OCI-LY7 (cell line): ENCODE data around the gene VEGFB. TPM values are rescaled to one million over a fixed set of nuclear protein-coding genes. Genes with fewer than 3 reads are reported as not detected.

Experiments
- BruUV-seq: library from RNA; stranded (reverse); fragments of 400-500 nt; replicated peaks from 2 replicates; lab custom pipeline; 2021; lab: Mats Ljungman, UMichigan
- CTCF ChIA-PET: fragments of 300-600 bp; sonication (Branson Sonifier 250); formaldehyde crosslinking; loops from one replicate; lab custom pipeline; 2022; ENCODE audit warnings: antibody characterized with exemption; ENCODE audit not compliant: unreplicated experiment; lab: Charles Lee
- POLR2A ChIA-PET: fragments of 300-600 bp; sonication (Branson Sonifier 250); formaldehyde crosslinking; loops from one replicate; lab custom pipeline; 2022; ENCODE audit warnings: antibody characterized with exemption; lab: Charles Lee
- DNase-seq: peaks from one replicate; pipeline ENCODE4 v3.0.0-alpha.2; 2015; ENCODE audit warnings: low spot score
- H2AFZ ChIP-seq: fragments of 200-600 bp; sonication (generic), shearing (Covaris generic); 2 replicates; pipeline ENCODE4 v1.6.1; 2014; ENCODE audit warnings: mild to moderate bottlenecking, antibody characterized with exemption, low read length, moderate library complexity
- H3K27ac ChIP-seq: fragments of 200-600 bp; sonication (generic); 2 replicates; pipeline ENCODE4 v1.5.1; 2014; ENCODE audit warnings: mixed run types, low read depth, mild to moderate bottlenecking, moderate library complexity, low read length, inconsistent platforms; ENCODE audit not compliant: poor library complexity, severe bottlenecking
- H3K36me3 ChIP-seq: fragments of 200-600 bp; sonication (generic); 2 replicates; pipeline ENCODE4 v1.6.1; 2014; ENCODE audit warnings: mild to moderate bottlenecking, antibody characterized with exemption, low read length, moderate library complexity, mixed read lengths; ENCODE audit not compliant: insufficient read depth
- H3K4me1 ChIP-seq: fragments of 200-600 bp; sonication (generic); 2 replicates; pipeline ENCODE4 v1.5.1; 2014; ENCODE audit warnings: mild to moderate bottlenecking, low read length; ENCODE audit not compliant: insufficient read depth, poor library complexity, severe bottlenecking
- H3K4me2 ChIP-seq: fragments of 200-600 bp; sonication (generic); 2 replicates; pipeline ENCODE4 v1.6.1; 2014; ENCODE audit warnings: mild to moderate bottlenecking, low read length
- H3K4me3 ChIP-seq: fragments of 200-600 bp; sonication (generic); 2 replicates; pipeline ENCODE4 v1.5.1; 2014; ENCODE audit warnings: mild to moderate bottlenecking, low read depth, low read length; ENCODE audit not compliant: poor library complexity, severe bottlenecking
- H3K79me2 ChIP-seq: fragments of 200-600 bp; sonication (generic); 2 replicates; pipeline ENCODE4 v1.6.1; 2016; ENCODE audit warnings: low read depth, mild to moderate bottlenecking, low read length, moderate library complexity, mixed read lengths; ENCODE audit not compliant: insufficient read depth
- H3K9me2 ChIP-seq: fragments of 200-600 bp; sonication (generic); 2 replicates; pipeline ENCODE4 v1.6.1; 2016; ENCODE audit warnings: mild to moderate bottlenecking, low read length, mixed read lengths; ENCODE audit not compliant: insufficient read depth
- H3K9me3 ChIP-seq: fragments of 200-600 bp; sonication (generic); 2 replicates; pipeline ENCODE4 v1.6.1; 2014; ENCODE audit warnings: mild to moderate bottlenecking, mixed run types, low read length, mixed read lengths
- H4K20me1 ChIP-seq: fragments of 200-600 bp; sonication (generic); 2 replicates; pipeline ENCODE4 v1.6.1; 2014; ENCODE audit warnings: mild to moderate bottlenecking, antibody characterized with exemption, low read length, moderate library complexity, mixed read lengths; ENCODE audit not compliant: insufficient read depth
- EZH2phosphoT487 ChIP-seq: fragments of 200-600 bp; sonication (generic); IDR thresholded peaks from 2 replicates; pipeline ENCODE4 v1.6.1; 2018; ENCODE audit warnings: low read depth, borderline replicate concordance, mild to moderate bottlenecking, mixed run types, antibody characterized with exemption, low read length, moderate library complexity, mixed read lengths
- intact Hi-C: fragments of 100-400 bp; cut with micrococcal nuclease; formaldehyde crosslinking; loops from one replicate; pipeline ENCODE4 v1.10.0; 2022; ENCODE audit not compliant: unreplicated experiment
- total RNA-seq, 2 experiments: library from RNA; depleted of rRNA in 1 of 2; stranded (reverse); fragments of >200 nt in 1 of 2; shearing (Covaris generic) in 1 of 2; gene quantifications; 2 replicates each; pipeline ENCODE4 v1.2.3, GENCODE V29; 2014 to 2022
- TF ChIP-seq, protein P1 (sequence below): fragments of 200-600 bp; sonication (generic); conservative IDR thresholded peaks from 2 replicates; pipeline ENCODE4 v1.5.1; 2014; ENCODE audit warnings: mild to moderate bottlenecking, antibody characterized with exemption, low read length, moderate library complexity, mixed read lengths

VEGFB gene
- total RNA-seq, 2 experiments from 2014 or later: 35.3 to 59.6 TPM

GRCh38 chr11:64232182-64232966, 2.0 kb upstream of the VEGFB start:
- CTCF ChIA-PET: interaction anchor here (0.5 to 0.6 kb wide), 2 partner anchors 13 to 219 kb away, joined by 3 read pairs; no protein-coding TSS in a partner anchor
- BruUV-seq: no TSS peak
- POLR2A ChIA-PET: interaction anchor here (1.0 to 1.3 kb wide), 3 partner anchors 9 to 26 kb away, joined by 3 to 5 read pairs (median 4); partner anchors contain the start of genes FERMT3 and FKBP2
- Histone ChIP-seq H2AFZ (no peak overlapping the region), H3K9me2 (no peaks in the 10 kb centered on the region), H3K4me3 (no peak overlapping the region), H3K27ac (no peak overlapping the region), H4K20me1 (no peaks in the 10 kb centered on the region), H3K36me3 (peaks cover 4% of the 10 kb centered on the region; the same call in 1 of the 2 replicates), H3K4me2 (peak overlapping the region; percentile 30; the same call in 1 of the 2 replicates), H3K79me2 (peaks cover 3% of the 10 kb centered on the region; the same call in 1 of the 2 replicates), H3K9me3 (no peaks in the 10 kb centered on the region), H3K4me1 (peaks cover 49% of the 10 kb centered on the region)
- TF ChIP-seq, protein P1, sequence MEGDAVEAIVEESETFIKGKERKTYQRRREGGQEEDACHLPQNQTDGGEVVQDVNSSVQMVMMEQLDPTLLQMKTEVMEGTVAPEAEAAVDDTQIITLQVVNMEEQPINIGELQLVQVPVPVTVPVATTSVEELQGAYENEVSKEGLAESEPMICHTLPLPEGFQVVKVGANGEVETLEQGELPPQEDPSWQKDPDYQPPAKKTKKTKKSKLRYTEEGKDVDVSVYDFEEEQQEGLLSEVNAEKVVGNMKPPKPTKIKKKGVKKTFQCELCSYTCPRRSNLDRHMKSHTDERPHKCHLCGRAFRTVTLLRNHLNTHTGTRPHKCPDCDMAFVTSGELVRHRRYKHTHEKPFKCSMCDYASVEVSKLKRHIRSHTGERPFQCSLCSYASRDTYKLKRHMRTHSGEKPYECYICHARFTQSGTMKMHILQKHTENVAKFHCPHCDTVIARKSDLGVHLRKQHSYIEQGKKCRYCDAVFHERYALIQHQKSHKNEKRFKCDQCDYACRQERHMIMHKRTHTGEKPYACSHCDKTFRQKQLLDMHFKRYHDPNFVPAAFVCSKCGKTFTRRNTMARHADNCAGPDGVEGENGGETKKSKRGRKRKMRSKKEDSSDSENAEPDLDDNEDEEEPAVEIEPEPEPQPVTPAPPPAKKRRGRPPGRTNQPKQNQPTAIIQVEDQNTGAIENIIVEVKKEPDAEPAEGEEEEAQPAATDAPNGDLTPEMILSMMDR: no peak
- intact Hi-C loops: no loop called here
- DNase-seq: no peak

- CTCF ChIA-PET: interaction anchor here (0.6 kb wide), 1 partner anchor 219 kb away, joined by 3 read pairs; no protein-coding TSS in a partner anchor
- intact Hi-C loops: no loop called here
- Histone ChIP-seq H3K9me3 (no peaks in the 10 kb centered on the region), H2AFZ (no peak overlapping the region), H3K4me3 (no peak overlapping the region), H3K4me1 (peaks cover 44% of the 10 kb centered on the region), H4K20me1 (no peaks in the 10 kb centered on the region), H3K27ac (no peak overlapping the region), H3K4me2 (no peak overlapping the region), H3K9me2 (no peaks in the 10 kb centered on the region), H3K36me3 (peaks cover 9% of the 10 kb centered on the region; the same call in 1 of the 2 replicates), H3K79me2 (no peaks in the 10 kb centered on the region; the same call in 1 of the 2 replicates)
- no peak for TF ChIP-seq EZH2phosphoT487
- BruUV-seq: no TSS peak
- POLR2A ChIA-PET: interaction anchor here (1.2 to 1.3 kb wide), 2 partner anchors 8 to 27 kb away, joined by 4 to 5 read pairs; partner anchors contain the start of genes FERMT3 and FKBP2
- no peak for DNase-seq
Measured at GRCh38 chr11:64232967-64233315, 1.4 kb upstream of the VEGFB start.

DNA sequence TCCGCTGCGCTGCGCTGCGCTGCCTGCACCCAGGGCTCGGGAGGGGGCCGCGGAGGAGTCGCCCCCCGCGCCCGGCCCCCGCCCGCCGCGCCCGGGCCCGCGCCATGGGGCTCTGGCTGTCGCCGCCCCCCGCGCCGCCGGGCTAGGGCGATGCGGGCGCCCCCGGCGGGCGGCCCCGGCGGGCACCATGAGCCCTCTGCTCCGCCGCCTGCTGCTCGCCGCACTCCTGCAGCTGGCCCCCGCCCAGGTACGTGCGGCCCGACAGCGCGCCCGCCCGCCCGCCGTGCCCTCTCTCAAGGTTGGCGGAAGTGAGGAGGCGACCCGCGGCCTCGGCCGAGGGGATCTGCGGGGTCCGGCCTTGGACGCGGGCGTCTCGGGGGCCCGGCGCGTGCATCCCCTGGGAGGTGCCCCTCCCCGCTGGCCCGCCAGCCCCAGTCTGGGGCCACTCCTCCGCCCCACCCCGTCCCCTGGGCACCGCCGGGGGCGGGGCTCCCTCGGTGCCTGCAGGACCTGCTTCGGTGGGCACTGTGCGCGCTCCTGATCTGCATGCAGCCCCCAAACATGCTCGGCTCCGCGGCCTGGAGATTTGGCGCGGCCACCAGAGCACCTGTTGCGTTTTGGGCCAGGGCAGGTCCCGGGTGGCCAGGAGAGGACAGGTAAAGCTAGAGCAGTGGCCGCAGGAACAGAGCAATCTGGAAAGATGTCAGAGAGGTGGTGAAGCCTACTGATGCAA, 429 bp downstream of the VEGFB start:
- CTCF ChIA-PET: no interaction called here
- H2AFZ ChIP-seq: peak overlapping the region; percentile 18; the same call in 1 of the 2 replicates
- intact Hi-C loops: no loop called here

More for the DNA sequence above, 429 bp downstream of the VEGFB start:
- Histone ChIP-seq H3K4me2 (peak overlapping the region; percentile 82), H3K4me1 (peaks cover 52% of the 10 kb centered on the region), H3K9me2 (no peaks in the 10 kb centered on the region), H3K36me3 (peaks cover 18% of the 10 kb centered on the region), H3K9me3 (no peaks in the 10 kb centered on the region), H3K4me3 (peak overlapping the region; percentile 74), H4K20me1 (no peaks in the 10 kb centered on the region), H3K27ac (peak overlapping the region; percentile 33), H3K79me2 (no peaks in the 10 kb centered on the region; the same call in 1 of the 2 replicates)
- POLR2A ChIA-PET: interaction anchor here (0.6 kb wide), 1 partner anchor 77 kb away, joined by 4 read pairs; no protein-coding TSS in a partner anchor
- peak; percentile 72 for DNase-seq
- no peak for TF ChIP-seq EZH2phosphoT487
- TF ChIP-seq, protein P1: no peak
- no TSS peak for BruUV-seq
